GM12865 (cell line): Measurements from ENCODE around the gene HSPE1.
"Not testable (repeated sequence)": the region's sequence is repeated elsewhere in the genome, so short reads cannot be mapped to it uniquely, and the experiment has no call there.

Experiments
- DNase-seq: peaks from one replicate; pipeline ENCODE4 v3.0.0; 2010; ENCODE audit warnings: low read depth
- H3K4me3 ChIP-seq: 2 replicates; pipeline ENCODE4 v1.5.1; 2011; ENCODE audit warnings: mild to moderate bottlenecking, low read depth, low read length, control low read depth
- CTCF ChIP-seq: IDR thresholded peaks from 2 replicates; pipeline ENCODE4 v1.5.1; 2011; ENCODE audit warnings: low read length, control low read depth, low read depth, inconsistent platforms; ENCODE audit not compliant: insufficient read depth; ENCODE audit errors: missing control alignments

HSPE1 gene

GRCh38 chr2:197499594-197500502 is at the start of gene HSPE1, which contains the start of gene HSPD1:
Gene HSPE1, plus strand, starts transcription at chr2:197500379. Its CDS starts 58 bp downstream, at chr2:197500437.
Gene HSPD1, minus strand, starts transcription at chr2:197499840. Its CDS starts 992 bp downstream, at chr2:197498848.
- peak within 1 kb of the TSS; percentile 73 for H3K4me3 ChIP-seq
- TF ChIP-seq CTCF: no peak
- DNase-seq: peak; percentile 100

GRCh38 chr2:197450465-197450864 is 49.7 kb upstream of the HSPE1 start:
- no peak for DNase-seq
- H3K4me3 ChIP-seq: no peak overlapping the region
- TF ChIP-seq CTCF: no peak

- not testable (repeated sequence) for DNase-seq, H3K4me3 ChIP-seq
Observed at GRCh38 chr2:197450935-197451358, 49.2 kb upstream of the HSPE1 start.

- no peak for TF ChIP-seq CTCF
- DNase-seq: no peak
Observed at GRCh38 chr2:197452754-197453122, 47.4 kb upstream of the HSPE1 start.

GRCh38 chr2:197453123-197453913 is 46.9 kb upstream of the HSPE1 start, which contains the start of gene COQ10B:
Gene COQ10B, plus strand, starts transcription at chr2:197453552. Its CDS starts 9 bp downstream, at chr2:197453561.
- TF ChIP-seq CTCF: peak; percentile 12
- DNase-seq: peak; percentile 100
- peak within 1 kb of the TSS; percentile 74 for H3K4me3 ChIP-seq

More at GRCh38 chr2:197452754-197453122, 47.4 kb upstream of the HSPE1 start:
- peak overlapping the region; percentile 74 for H3K4me3 ChIP-seq

- peak overlapping the region; percentile 73 for H3K4me3 ChIP-seq
- DNase-seq: no peak
- no peak for TF ChIP-seq CTCF
Observed at GRCh38 chr2:197453914-197454398, 46.2 kb upstream of the HSPE1 start.

- TF ChIP-seq CTCF: no peak
- DNase-seq: no peak
- H3K4me3 ChIP-seq: peak overlapping the region; percentile 73
Observed at GRCh38 chr2:197454923-197455322, 45.3 kb upstream of the HSPE1 start.
